Left renal cortex interstitium (tissue), 4 donors: ENCODE results near the gene PARD6G. TPM values are rescaled to one million over a fixed set of nuclear protein-coding genes. Genes with fewer than 3 reads are reported as not detected.
A peak's percentile ranks its signal among the peaks of the same experiment; 100 is the strongest.
"Not testable (repeated sequence)": the region's sequence is repeated elsewhere in the genome, so short reads cannot be mapped to it uniquely, and the experiment has no call there.

Experiments used
- DNase-seq, 4 donors: peaks; one replicate each; pipeline ENCODE4 v3.0.0-alpha.2; 2013; ENCODE audit warnings: low read depth in 4 of 4, low spot score in 2 of 4, missing footprints in 1 of 4
- polyA plus RNA-seq, 4 donors: library from polyadenylated mRNA; unstranded; fragments of 120-200 nt; gene quantifications; one replicate each; pipeline ENCODE4 v1.2.1, GENCODE V29; 2013; ENCODE audit not compliant: insufficient read length in 4 of 4

The PARD6G gene
- polyA plus RNA-seq, 4 donors = 30.1 to 35.4 (median 32.1) TPM

DNA sequence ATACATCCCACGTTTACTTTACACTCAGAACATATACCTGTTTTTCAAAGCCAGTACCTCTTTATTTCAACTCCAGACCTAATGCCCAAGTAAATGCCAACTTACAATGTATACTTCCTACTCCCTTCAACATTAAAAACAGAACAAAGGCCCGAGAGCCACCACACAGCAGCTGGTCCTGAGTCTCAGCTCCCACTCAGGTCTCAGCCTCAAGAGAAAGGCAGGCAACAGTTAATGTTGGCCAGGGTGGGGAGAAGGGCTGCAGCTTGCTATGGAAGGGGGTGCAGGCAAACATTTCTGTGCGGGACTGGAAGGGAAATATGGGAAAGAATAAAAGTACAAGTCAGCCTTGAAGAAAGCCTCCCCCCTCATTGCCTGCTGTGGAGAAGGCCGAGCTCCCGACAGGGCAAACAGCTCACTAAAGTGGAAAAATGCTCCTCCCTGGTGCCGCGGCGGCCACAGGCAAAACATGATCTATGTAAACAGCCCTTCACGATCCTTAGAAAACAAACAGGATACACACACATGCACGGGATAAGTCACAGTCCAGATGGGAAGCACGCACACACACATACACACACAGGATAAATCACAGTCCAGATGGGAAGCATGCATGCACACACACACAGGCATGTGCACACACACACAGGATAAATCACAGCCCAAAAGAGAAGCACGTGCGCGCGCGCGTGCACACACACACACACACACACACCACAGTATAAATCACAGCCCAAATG lies 70.8 kb downstream of the PARD6G start:
- DNase-seq = peak in 2 of 4 donors; percentile 38 to 62

DNA sequence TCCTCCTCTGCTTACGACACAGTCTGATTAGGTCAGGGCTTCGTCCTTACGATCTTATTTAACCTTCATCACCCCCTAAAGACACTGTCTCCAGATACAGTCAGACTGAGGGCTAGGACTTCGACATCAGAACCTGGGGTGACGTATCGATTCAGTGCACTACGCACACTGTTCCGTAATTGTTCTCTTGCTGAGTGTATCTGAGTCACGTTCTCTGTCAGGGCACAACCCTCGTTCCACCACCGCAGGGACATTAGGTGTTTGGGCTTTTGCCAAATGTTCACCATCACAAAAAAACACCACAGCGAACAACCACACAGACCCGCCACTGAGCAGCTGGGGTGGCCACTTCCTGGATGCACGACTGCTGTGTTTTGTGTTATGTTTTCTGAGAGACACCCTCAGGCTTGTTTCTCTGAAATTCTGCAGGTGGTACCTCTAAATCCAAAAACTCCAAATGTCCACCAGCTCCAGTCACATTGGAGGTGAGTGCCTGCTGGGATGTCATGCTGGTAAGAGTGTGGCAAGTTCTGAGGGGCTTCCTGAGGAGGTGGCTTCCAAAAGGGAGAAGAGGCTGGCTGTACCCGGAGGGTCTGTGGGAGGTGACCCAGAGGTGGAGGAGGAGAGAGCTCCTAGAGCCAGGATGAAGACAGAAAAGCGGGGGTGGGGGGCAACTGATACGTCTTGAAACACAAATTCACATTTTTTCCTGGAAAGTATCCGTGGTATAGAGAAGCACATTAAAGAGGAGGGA lies 71.7 kb downstream of the PARD6G start:
- DNase-seq = no peak

DNA sequence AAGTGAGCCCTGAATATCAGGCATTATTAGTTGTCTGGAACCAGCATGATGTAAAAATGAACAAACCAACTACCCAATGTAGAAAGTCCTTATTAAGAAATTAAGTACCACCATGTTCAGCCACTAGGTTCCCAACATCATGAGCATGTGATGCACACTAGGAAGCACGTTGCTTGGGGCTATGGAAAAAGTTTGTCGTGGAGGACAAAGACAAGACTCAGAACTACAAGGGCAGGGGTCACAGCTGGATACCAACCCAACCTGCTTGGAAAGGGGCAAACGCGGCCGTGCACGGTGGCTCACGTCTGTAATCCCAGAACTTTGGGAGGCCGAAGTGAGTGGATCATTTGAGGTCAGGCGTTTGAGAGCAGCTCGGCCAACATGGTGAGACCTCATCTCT lies 74.3 kb downstream of the PARD6G start:
- DNase-seq = no peak

DNA sequence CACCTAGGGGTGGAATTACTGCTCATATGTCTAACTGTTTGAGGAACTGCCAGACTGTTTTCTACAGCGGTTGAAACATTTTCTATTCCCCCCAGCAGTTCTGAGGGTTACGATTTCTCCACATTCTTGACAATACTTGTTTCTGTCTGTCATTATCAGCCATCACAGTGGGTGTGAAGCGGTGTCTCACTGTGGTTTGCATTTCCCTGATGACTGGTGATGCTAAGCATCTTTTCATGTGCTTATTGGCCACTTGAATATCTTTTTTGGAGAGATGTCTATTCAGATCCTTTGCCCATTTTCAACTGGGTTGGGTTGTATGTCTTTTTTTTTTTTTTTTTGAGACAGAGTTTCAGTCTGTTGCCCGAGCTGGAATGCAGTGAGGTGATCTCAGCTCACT lies 75.3 kb downstream of the PARD6G start:
- DNase-seq = no peak

DNA sequence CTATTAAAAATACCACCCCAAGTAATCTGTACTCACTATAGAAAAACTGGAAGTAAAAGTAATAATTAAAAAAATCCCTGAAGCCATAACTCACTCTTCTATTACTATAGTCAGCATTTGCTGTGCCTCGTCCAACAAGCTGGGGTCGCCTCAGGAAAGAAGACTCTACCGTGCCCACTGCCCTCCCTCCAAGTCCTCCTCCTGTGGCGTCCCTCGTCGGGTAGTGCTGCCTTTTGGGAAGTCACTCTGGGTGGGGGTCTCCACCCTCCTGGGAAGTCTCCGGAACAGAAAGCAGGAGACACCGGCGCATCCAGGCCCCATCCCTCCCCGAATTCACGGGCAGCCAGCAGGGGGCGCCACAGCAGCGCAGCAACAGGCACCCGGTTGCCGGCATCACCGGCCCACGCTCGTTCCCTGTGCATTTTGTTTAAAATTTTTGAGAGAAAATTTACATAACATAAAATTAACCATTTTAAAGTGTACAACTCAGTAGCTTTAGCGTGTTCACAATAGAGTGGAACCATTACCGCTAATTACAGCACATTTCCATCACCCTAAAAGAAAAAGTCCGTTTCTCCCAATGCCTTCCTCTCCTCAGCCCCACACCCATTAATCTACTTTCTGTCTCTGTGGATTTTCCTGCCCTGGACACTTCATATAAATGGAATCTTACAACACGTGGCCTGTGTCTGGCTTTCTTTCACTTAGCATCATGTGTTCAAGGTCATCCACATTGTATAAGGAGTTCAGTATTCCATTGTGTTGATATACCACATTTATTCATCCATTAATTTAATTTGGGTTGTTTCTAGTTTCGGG lies 76.1 kb downstream of the PARD6G start:
- DNase-seq = no peak

DNA sequence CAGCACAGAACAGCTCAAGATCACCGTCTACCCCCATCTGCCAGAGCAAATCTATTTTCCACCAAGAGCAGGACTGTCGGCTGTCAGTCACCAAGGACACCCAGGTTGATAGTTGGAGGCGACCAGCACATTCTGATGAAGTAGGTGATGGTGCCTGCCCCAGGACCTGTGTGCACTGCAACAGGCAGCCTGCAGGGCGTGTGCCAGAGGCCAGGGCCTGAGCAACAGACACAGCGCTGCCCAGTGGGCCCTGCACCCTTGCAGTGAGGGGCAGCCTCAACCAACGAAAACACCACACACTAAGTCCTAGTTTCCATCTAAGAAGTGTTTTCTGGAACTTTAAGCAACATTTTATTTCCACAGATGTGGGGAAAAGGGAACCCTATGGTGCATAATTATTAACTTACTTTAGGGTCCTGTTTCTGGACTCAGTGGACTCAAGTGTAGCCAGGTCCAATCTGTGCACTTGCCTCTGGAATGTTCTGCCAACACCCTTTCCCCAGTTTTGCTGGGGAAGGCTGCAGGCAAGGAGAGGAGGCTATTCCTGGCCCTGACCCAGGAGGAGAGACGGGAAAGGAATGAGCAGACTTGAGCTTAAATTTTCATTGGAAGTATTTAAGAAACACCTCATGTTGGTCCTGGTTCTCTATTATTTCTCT lies 76.8 kb downstream of the PARD6G start:
- no peak for DNase-seq

DNA sequence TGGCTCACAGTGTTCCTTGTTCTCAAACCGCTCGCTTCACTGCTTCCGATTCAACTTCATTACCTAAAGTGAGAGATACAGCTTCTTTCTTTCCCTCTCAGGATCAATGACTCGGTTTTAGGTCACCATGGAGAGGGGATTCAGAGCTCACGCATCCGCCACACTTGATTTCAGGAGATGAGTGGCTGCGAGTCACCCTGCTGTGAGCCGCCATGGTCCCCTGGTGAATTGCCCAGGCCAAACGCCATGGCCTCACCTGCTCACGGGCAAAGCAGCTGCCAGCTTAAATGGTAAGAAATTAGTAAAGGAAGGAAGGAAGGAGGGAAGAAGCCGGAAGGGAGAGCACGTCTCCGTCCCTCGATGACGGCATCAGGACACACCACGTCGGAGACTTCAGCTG lies 77.7 kb downstream of the PARD6G start:
- no peak for DNase-seq

DNA sequence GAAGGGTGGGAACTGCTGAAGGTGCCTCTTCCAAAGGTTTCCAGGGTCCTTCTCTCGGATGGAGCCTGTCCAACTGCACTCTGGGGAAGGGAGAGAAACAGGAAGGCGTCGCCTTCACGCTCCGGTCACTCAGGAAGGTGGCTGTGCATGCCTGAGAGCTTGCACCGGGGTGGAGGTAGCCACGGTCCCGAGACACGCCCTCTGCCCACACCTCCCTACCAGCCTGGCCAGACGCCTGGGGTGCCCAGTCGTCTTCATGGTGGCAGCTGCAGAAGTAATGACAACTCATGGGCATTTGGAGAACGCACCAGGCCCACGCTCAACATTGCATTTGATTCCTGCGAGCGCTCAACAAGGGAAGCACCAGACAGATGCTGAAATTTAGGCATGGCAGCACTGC lies 78.3 kb downstream of the PARD6G start:
- no peak for DNase-seq

DNA sequence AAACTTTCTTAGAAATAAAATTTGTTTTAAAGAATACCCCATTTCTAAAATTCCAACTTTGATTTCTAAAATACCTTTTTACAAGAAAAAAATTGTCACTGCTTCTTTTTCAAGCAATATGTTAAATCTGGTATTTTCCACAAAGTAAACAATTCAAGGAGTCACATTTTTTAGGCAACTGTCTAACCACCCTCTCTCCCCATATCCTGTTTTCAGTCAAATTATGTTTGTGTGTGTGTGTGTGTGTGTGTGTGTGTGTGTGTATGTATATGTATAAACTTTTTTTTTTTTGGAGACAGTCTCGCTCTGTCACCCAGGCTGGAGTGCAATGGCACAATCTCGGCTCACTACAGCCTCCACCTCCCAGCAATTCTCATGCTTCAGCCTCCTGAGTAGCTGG lies 79.0 kb downstream of the PARD6G start:
- DNase-seq = no peak

DNA sequence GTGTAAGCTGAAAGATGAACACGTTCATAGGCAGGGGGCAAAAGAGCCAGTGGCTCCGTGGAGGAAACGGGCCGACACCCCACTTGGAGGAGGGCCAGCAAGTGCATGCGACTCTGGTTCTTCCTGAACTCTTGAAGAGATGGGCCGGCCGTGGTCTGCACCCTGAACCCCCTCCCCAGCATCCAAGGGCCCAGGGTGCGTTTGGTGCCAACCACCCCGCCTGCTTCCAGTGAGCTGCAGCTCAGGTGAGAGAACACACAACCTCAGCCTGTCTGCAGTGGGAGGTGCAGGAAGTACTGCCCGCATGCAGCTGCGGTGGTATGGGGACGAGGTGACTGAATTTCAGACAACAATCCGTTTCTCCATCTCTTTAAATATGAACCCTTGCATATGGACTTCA lies 79.4 kb downstream of the PARD6G start:
- no peak for DNase-seq

DNA sequence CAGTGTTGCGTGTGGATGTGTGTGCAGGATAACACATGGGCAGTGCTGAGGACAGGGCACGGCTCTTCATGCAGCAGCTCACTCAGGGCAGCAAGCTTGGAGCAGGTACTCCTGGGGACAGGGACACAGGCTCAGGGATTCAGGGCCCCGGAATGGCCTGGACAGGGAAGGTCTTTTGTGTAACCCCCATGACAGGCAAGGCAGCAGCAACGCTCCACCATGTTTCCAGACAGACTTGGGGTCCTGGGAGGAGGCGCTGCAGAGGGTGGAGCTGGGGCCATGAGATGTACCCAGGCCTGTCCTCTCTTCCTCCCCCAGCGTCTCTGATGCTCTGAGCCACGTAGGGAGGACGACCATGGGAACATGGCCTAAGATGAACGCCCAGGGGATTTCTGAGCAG lies 80.0 kb downstream of the PARD6G start:
- no peak for DNase-seq

DNA sequence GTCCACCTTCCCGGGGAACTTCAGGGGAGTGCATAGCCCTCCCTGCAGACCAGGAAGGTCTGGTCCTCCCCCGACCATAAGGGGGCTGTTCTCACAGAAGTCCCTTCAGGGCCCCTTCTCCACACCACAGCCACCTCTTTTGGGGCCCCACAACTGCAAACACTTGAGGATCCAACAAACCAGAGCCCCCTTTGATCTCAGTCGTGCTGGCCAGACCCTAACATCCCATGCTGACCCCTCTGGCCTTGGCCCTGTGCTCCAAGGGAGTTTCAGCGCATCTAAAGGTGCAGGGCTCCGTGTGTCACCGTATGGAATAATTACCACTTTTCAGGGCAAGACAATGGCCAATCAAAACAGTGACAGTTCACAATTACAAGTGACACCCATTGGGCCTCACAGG lies 80.6 kb downstream of the PARD6G start:
- no peak for DNase-seq

DNA sequence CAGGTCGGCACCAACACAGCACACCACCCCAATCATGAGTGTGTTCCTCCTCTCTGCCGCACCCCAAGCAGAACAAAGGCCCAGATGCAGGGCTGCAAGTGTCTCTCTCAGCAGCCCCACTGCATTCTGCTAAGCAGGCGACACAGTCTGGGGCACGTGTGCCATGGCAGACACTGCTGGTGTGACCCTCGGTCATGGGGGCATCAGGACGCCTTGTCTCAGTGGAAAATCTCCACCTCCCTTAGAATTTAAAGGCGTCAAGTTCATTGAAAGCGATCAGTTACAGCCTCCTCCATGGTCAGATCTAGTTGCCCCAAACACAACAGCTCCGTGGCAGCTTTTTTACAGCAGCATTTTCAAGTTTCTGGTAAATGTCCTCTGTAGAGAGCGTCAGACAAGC lies 81.1 kb downstream of the PARD6G start:
- no peak for DNase-seq

DNA sequence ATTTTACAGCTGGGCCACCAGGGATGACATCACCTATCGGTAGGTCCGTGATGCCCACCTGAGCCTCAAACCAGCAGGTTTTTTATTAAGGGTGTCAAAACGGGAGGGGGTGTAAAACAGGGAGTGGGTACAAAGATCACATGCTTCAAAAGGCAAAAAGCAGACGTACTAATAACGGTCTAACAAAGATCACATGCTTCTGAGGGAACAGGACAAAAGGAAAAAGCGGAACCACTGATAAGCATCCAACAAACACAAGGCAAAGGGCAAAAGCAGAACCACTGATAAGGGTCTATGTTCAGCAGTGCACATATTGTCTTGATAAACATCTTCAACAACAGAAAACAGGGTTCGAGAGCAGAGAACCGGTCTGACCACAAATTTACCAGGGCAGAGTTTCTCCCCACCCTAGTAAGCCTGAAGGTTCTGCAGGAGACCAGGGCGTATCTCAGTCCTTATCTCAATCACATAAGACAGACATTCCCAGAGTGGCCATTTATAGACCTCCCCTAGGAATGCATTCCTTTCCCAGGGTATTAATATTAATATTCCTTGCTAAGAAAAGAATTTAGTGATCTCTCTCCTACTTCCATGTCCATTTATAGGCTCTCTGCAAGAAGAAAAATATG lies 82.5 kb downstream of the PARD6G start:
- DNase-seq = not testable (repeated sequence)

DNA sequence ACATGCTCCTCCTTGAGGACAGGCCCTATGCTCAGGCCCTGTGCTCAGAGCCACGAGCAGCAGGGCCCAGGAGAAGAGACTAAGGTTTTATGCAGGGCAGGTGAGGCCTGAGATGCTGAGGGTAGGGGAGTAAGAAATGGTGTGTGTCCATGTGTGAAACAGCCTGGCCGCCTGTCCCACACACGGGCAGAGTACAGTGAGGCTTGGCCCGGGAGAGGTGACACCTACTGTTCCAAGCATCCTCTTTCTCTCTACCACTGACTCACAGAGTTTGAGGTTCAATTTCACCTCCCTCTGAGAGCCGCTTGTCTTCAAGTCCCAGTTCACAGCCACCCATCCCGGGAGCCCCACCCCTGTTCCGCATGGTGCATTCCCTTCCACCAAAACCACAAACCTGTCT lies 84.1 kb downstream of the PARD6G start:
- DNase-seq = no peak

DNA sequence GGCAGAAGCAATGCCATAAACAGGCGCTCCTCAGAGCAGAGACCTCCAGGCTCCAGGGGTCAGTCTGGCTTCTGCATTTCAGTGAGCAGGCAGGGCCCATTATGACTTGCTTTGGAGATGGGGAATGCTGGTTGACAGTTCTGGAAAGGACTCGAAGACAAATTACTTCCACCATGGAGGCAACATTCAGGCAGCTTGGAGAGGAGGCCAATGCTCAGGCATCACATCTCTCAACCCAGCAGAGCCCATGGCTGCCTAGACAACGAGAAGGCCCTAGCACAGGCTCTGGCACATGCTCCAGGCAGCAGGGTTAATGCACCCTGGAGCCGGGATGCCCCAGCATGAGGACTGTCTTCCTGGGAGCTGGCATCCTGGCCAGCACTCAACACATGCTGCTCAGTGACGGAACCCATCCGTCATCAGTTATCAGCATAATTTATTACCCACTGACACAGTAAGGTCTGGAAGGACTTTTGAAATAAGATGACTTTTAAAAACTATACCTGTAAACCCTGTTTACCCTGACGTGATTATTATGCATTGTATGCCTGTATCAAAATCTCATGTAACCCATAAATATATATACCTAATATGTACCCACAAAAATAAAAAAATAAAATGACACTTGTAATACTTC lies 85.4 kb downstream of the PARD6G start:
- no peak for DNase-seq

DNA sequence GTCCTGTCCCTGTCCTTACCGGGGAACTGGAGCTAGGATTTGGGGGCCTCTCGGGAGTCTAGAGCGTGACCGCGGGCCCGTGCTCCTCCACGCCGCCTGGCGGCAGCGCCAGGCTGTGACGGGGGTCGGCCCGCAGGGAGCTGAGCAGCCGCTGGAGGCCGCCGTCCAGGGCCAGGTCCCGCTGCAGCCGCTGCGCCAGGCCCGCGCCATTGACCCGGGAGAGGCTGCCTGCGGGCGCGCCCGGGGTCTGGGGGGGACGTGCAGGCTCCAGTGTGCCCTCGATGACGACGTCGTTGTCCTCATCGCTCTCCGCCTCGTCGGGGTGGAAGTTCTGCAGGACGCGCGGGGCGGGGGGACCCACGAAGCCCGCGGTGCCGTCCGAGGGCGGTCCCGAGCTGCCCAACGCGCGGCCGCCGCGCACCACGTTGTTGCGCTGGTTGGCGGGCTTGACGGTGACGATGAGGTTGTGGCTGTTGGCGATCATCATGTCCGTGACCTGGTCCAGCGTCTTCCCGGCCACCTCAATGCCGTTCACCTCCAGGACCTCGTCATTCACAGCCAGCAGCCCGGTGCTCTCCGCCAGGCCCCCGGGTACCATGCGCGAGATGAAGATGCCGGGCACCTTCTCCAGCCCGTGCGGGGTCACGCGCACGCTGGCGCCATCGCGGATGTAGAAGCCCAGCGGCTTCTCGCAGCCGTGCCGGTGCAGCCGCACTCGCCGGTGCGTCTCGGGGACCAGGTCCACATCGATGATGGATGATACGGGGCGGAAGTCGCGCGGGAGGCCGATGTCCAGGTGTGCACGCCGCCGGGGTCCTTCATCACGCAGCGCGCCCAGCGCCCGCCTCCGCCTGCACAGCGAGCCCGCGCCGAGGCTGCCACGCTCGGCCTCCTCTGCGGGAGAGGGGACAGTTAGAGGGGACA lies 87.3 kb downstream of the PARD6G start:
- DNase-seq = peak in 1 of 4 donors; percentile 34

DNA sequence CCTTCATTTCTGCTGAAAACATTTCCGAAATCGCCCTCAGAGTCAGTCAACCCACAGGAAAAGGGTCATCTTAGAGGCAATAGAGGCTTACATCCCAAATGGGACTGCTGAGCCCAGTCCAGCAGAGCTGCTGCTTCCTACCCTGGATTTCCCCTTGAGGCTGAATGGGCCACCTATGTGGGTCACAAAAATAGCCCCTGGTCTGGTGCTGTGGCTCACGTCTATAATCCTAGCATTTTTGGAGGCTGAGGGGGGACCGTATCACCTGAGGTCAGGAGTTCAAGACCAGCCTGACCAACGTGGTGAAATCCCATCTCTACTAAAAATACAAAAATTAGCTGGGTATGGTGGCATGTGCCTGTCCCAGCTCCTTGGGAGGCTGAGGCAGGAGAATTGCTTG lies 88.9 kb downstream of the PARD6G start:
- DNase-seq = no peak
